NCI-H345 treated with DMSO at 0.1 percent for 48 hours (cell line): Measurements from ENCODE around the gene RRAD.
"Not testable (repeated sequence)": the region's sequence is repeated elsewhere in the genome, so short reads cannot be mapped to it uniquely, and the experiment has no call there.

Experiments used
- DNase-seq: peaks from one replicate; lab custom pipeline; 2025; ENCODE audit not compliant: unreplicated experiment; lab: John Stamatoyannopoulos, UW

RRAD gene

GRCh38 chr16:66925322-66925840, at the start of gene RRAD:
Gene RRAD (minus strand): TSS chr16:66925535. CDS start chr16:66925179, 356 bp downstream.
- no peak for DNase-seq

- DNase-seq, result not testable (repeated sequence)
Observed at GRCh38 chr16:66974932-66975246, 49.6 kb upstream of the RRAD start.

GRCh38 chr16:66974156-66974931, 49.0 kb upstream of the RRAD start:
- not testable (repeated sequence) for DNase-seq

- DNase-seq, result no peak
Observed at GRCh38 chr16:66973716-66974115, 48.4 kb upstream of the RRAD start.

GRCh38 chr16:66972983-66973382, 47.6 kb upstream of the RRAD start:
- no peak for DNase-seq

GRCh38 chr16:66970775-66971720, 45.7 kb upstream of the RRAD start:
- no peak for DNase-seq

- DNase-seq, result no peak
Observed at GRCh38 chr16:66968847-66969246, 43.5 kb upstream of the RRAD start.

GRCh38 chr16:66964049-66964448, 38.7 kb upstream of the RRAD start:
- no peak for DNase-seq

- DNase-seq, result no peak
Observed at GRCh38 chr16:66961914-66962313, 36.6 kb upstream of the RRAD start.

GRCh38 chr16:66961065-66961744, 35.9 kb upstream of the RRAD start, which contains the start of gene CES3:
Gene CES3 (plus strand): TSS chr16:66961266. CDS start chr16:66961308, 42 bp downstream.
- DNase-seq, result no peak

- DNase-seq, result no peak
Observed at GRCh38 chr16:66960270-66960669, 34.9 kb upstream of the RRAD start.

- no peak for DNase-seq
Observed at GRCh38 chr16:66959704-66960161, 34.4 kb upstream of the RRAD start.

GRCh38 chr16:66958857-66959703, 33.7 kb upstream of the RRAD start:
- DNase-seq, result no peak

GRCh38 chr16:66956154-66956457, 30.8 kb upstream of the RRAD start:
- DNase-seq, result not testable (repeated sequence)

- not testable (repeated sequence) for DNase-seq
Observed at GRCh38 chr16:66955363-66956153, 30.2 kb upstream of the RRAD start.

GRCh38 chr16:66954097-66954659, 28.8 kb upstream of the RRAD start:
- peak; percentile 13 for DNase-seq

GRCh38 chr16:66953462-66954096, 28.2 kb upstream of the RRAD start:
- DNase-seq, result no peak

- DNase-seq, result no peak
Observed at GRCh38 chr16:66952430-66953110, 27.2 kb upstream of the RRAD start.
